HepG2 (cell line): ENCODE data around the gene UNC93A. TPM values are rescaled to one million over a fixed set of nuclear protein-coding genes. Genes with fewer than 3 reads are reported as not detected.
"Not testable (repeated sequence)": the region's sequence is repeated elsewhere in the genome, so short reads cannot be mapped to it uniquely, and the experiment has no call there.

ENCODE experiments used
- ATAC-seq: fragments of 200-7000 bp; cut with Tn5 transposase; 3 replicates; pipeline ENCODE4 v1.9.1; 2020; ENCODE audit warnings: mild to moderate bottlenecking, moderate library complexity
- BruUV-seq: library from RNA; stranded (reverse); fragments of 400-500 nt; replicated peaks from 2 replicates; lab custom pipeline; 2021; lab: Mats Ljungman, UMichigan
- CTCF ChIA-PET: fragments of 300-600 bp; formaldehyde crosslinking; extraction: SDS; loops from one replicate; lab custom pipeline; 2021; ENCODE audit warnings: low total read pairs, inconsistent platforms, low intra/inter-chr PET ratio; lab: Yijun Ruan, JAX
- POLR2A ChIA-PET: fragments of 350-600 bp; sonication (Branson Sonifier 250); formaldehyde crosslinking; loops from one replicate; lab custom pipeline; 2020; ENCODE audit warnings: antibody characterized with exemption, inconsistent platforms; lab: Yijun Ruan, JAX
- DNase-seq: peaks from one replicate; pipeline ENCODE4 v3.0.0-alpha.2; 2015; ENCODE audit warnings: low spot score
- FAIRE-seq: peaks from 3 replicates; lab custom pipeline; 2011; peaks lifted over from hg19 to GRCh38; lab: Jason Lieb, UNC
- H2AFZ ChIP-seq: one replicate; pipeline ENCODE4 v1.6.1; 2011; ENCODE audit warnings: low read length, inconsistent platforms
- H3K27ac ChIP-seq: fragments of 300-600 bp; 3 replicates; pipeline ENCODE4 v1.8.0; 2011; ENCODE audit warnings: mixed run types, mild to moderate bottlenecking, mixed read lengths, low read length, inconsistent platforms; ENCODE audit not compliant: insufficient read depth; ENCODE audit errors: extremely low read length
- H3K27me3 ChIP-seq, 2 experiments: fragments of 200-600 bp in 1 of 2; 2 replicates in 1 of 2; 3 replicates in 1 of 2; pipeline versions ENCODE4 v1.6.0 to v1.8.0; 2011; ENCODE audit warnings: low read length in 2 of 2, mild to moderate bottlenecking in 2 of 2, moderate library complexity in 2 of 2, inconsistent platforms in 1 of 2; ENCODE audit not compliant: insufficient read depth in 2 of 2, control insufficient read depth in 1 of 2
- H3K36me3 ChIP-seq, 2 experiments: fragments of 200-600 bp in 1 of 2; replicated peaks in 1 of 2; 2 replicates in 1 of 2; 3 replicates in 1 of 2; pipeline versions ENCODE4 v1.5.1 to v1.8.0; 2011; ENCODE audit warnings: low read length in 2 of 2, inconsistent platforms in 1 of 2; ENCODE audit not compliant: insufficient read depth in 2 of 2, control insufficient read depth in 1 of 2
- H3K4me1 ChIP-seq: 2 replicates; pipeline ENCODE4 v1.5.1; 2012; ENCODE audit warnings: low read length, inconsistent platforms; ENCODE audit not compliant: insufficient read depth
- H3K4me2 ChIP-seq: 2 replicates; pipeline ENCODE4 v1.6.0; 2011; ENCODE audit warnings: low read depth, low read length, inconsistent platforms
- H3K4me3 ChIP-seq, 3 experiments: fragments of 200-600 bp in 1 of 3; sonication (generic), shearing (Covaris generic) in 1 of 3; replicated peaks in 1 of 3; 2 replicates each; pipeline ENCODE4 v1.5.1; 2011 to 2016; ENCODE audit warnings: low read length in 3 of 3, inconsistent platforms in 2 of 3, low read depth in 2 of 3, mild to moderate bottlenecking in 2 of 3, control low read depth in 1 of 3, mixed read lengths in 1 of 3; ENCODE audit not compliant: insufficient read depth in 1 of 3
- H3K79me2 ChIP-seq: one replicate; pipeline ENCODE4 v1.6.1; 2011; ENCODE audit warnings: low read length, inconsistent platforms; ENCODE audit not compliant: insufficient read depth
- H3K9ac ChIP-seq: 2 replicates; pipeline ENCODE4 v1.6.0; 2011; ENCODE audit warnings: mild to moderate bottlenecking, low read depth, low read length, inconsistent platforms; ENCODE audit not compliant: insufficient read depth
- H3K9me3 ChIP-seq: 2 replicates; pipeline ENCODE4 v1.5.1; 2012; ENCODE audit warnings: mild to moderate bottlenecking, low read length
- H4K20me1 ChIP-seq: 2 replicates; pipeline ENCODE4 v1.6.0; 2011; ENCODE audit warnings: inconsistent platforms, mild to moderate bottlenecking, low read length, moderate library complexity; ENCODE audit not compliant: insufficient read depth
- NFE2 ChIP-seq: sonication (generic); formaldehyde crosslinking; IDR thresholded peaks from 2 replicates; pipeline ENCODE4 v1.4.0; 2020; ENCODE audit warnings: missing genetic modification reagents
- REPIN1 ChIP-seq: sonication (generic); formaldehyde crosslinking; IDR thresholded peaks from 2 replicates; pipeline ENCODE4 v1.8.0; 2022; ENCODE audit warnings: missing genetic modification reagents, low read depth, mild to moderate bottlenecking, borderline replicate concordance
- TSC22D2 ChIP-seq: sonication (generic); formaldehyde crosslinking; IDR thresholded peaks from 2 replicates; pipeline ENCODE4 v1.5.1; 2020; ENCODE audit warnings: missing genetic modification reagents, mild to moderate bottlenecking, borderline replicate concordance
- ZBTB4 ChIP-seq: sonication (generic); formaldehyde crosslinking; IDR thresholded peaks from 2 replicates; pipeline ENCODE4 v1.4.0; 2020; ENCODE audit warnings: missing genetic modification reagents, mild to moderate bottlenecking, borderline replicate concordance
- ZNF598 ChIP-seq: sonication (generic); formaldehyde crosslinking; IDR thresholded peaks from 2 replicates; pipeline ENCODE4 v1.5.1; 2020; ENCODE audit warnings: mild to moderate bottlenecking, missing genetic modification reagents, borderline replicate concordance
- ZNF646 ChIP-seq: sonication (generic); formaldehyde crosslinking; IDR thresholded peaks from 2 replicates; pipeline ENCODE4 v1.9.0; 2021; ENCODE audit warnings: mild to moderate bottlenecking, missing genetic modification reagents
- WGBS: methylation state at CpG from one replicate; pipeline ENCODE4 v1.1.6; 2017; ENCODE audit warnings: low lambda C conversion rate; 5-methylcytosine and 5-hydroxymethylcytosine counted together
- in situ Hi-C: cut with HindIII; loops from 2 replicates; pipeline ENCODE4 v1.10.0; 2017; ENCODE audit warnings: low pct_unique_long_range_greater_than_20kb; ENCODE audit not compliant: extremely low pct_ligation_motif_present
- intact Hi-C: fragments of 100-400 bp; cut with micrococcal nuclease; formaldehyde crosslinking; loops from one replicate; pipeline ENCODE4 v1.10.0; 2022; ENCODE audit not compliant: unreplicated experiment
- polyA plus RNA-seq, 8 experiments: library from polyadenylated mRNA; depleted of rRNA in 3 of 8; stranded (reverse) in 7 of 8; unstranded in 1 of 8; fragments of >200 nt; fragmentation: Illumina TruSeq in 4 of 8; extraction: Trizol in 4 of 8; gene quantifications; 2 replicates each; pipeline versions ENCODE4 v1.2.1 to v1.2.3, GENCODE V29; 2011 to 2016; ENCODE audit warnings: low read depth in 4 of 8, missing spikeins in 1 of 8, mixed read lengths in 1 of 8; ENCODE audit not compliant: insufficient read depth in 1 of 8
- total RNA-seq, 5 experiments: library from RNA; depleted of rRNA; stranded (reverse); fragments of >200 nt; fragmentation: Illumina TruSeq; extraction: Trizol; gene quantifications; 2 replicates each; pipeline ENCODE4 v1.2.3, GENCODE V29; 2016; ENCODE audit warnings: low read depth in 1 of 5

The UNC93A gene
- total and polyA plus RNA-seq, 2 of the 13 experiments (the other 11 are each of a cell fraction or from before 2014, with no cell fraction given) = 11.0 to 42.7 TPM

- POLR2A ChIA-PET = interaction anchor here (5.0 to 5.1 kb wide), 2 partner anchors 20 to 30 kb away, joined by 163 to 177 read pairs; partner anchors contain the start of gene UNC93A
- Histone ChIP-seq H3K4me1 (peaks cover 86% of the 10 kb centered on the region), H3K27ac (peak overlapping the region; percentile 97)
- H2AFZ ChIP-seq, H3K36me3 ChIP-seq, intact Hi-C loops, H3K4me3 ChIP-seq, BruUV-seq, H3K79me2 ChIP-seq, H3K9ac ChIP-seq, FAIRE-seq, H3K9me3 ChIP-seq, H3K27me3 ChIP-seq, ATAC-seq, H3K4me2 ChIP-seq, CTCF ChIA-PET, in situ Hi-C loops, H4K20me1 ChIP-seq, DNase-seq: not testable (repeated sequence)
- whole genome bisulfite sequencing = 93% methylated on average over 6 of the region's 6 CpGs
Measured at GRCh38 chr6:167311691-167312090, 20.6 kb downstream of the UNC93A start.

- CTCF ChIA-PET = no interaction called here
- TF ChIP-seq REPIN1 (CRISPR knock-in tag) (no peak), ZNF598 (CRISPR knock-in tag) (no peak), NFE2 (CRISPR knock-in tag) (no peak), ZBTB4 (CRISPR knock-in tag) (peak; percentile 34; the same call in 1 of the 2 replicates), ZNF646 (CRISPR knock-in tag) (no peak), TSC22D2 (no peak)
Measured at GRCh38 chr6:167314180-167314821, 23.2 kb downstream of the UNC93A start.

More at GRCh38 chr6:167314180-167314821, 23.2 kb downstream of the UNC93A start:
- no peaks in the 10 kb centered on the region for H3K79me2 ChIP-seq
- no peak overlapping the region for H3K9ac ChIP-seq
- peaks cover 83% of the 10 kb centered on the region for H3K4me1 ChIP-seq
- no peaks in the 10 kb centered on the region for H3K27me3 ChIP-seq
- no peak for FAIRE-seq
- ATAC-seq = no peak
- no peaks in the 10 kb centered on the region for H3K9me3 ChIP-seq
- no peak overlapping the region for H3K27ac ChIP-seq
- BruUV-seq = no TSS peak
- DNase-seq = no peak
- no peak overlapping the region for H3K4me3 ChIP-seq
- in situ Hi-C loops (no loop called here), intact Hi-C loops (no loop called here)
- POLR2A ChIA-PET = interaction anchor here (1.3 kb wide), 1 partner anchor 45 kb away, joined by 3 read pairs; no protein-coding TSS in a partner anchor
- H3K4me2 ChIP-seq = no peak overlapping the region
- H3K36me3 ChIP-seq = no peaks in the 10 kb centered on the region
- H4K20me1 ChIP-seq = no peaks in the 10 kb centered on the region
- H2AFZ ChIP-seq = no peak overlapping the region
- 97% methylated on average over 11 of the region's 11 CpGs for WGBS
